Measurements from ENCODE around the gene SEBOX.
"Not testable (repeated sequence)": the region's sequence is repeated elsewhere in the genome, so short reads cannot be mapped to it uniquely, and the experiment has no call there.

Gene SEBOX

DNA sequence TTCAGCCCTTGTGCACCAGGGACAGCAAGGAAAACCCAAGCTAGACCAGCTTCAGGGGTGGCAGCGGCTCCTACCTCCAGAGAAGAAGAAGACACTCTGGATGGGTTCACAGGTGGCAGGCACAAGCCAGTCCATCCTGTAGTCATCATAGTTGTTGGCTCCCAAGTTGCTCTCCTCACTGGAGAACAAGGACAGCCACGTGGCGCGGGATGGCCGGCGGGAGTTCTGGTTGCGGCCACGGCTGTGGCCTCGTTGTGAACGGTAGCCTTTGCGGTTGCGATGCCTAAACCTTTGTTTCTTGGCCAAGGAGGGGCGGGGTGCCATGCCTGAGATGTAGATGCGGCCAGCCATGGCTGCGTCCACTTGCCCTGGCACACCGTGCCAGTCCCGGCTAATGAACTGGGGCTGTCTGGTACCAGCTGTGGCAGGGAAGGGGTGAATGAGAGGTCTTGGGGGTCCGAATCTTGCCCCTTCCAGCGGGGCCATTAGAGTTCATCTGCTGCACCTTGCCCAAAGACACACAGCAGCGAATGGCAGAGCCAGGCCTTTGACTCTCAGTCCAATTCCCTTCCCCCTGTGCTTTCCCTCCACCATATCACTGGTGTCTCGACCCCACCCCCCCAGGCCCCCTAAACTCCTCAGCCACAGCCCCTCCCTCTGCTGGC lies 2.8 kb upstream of the SEBOX start:
- DNase-seq, result no peak

DNA sequence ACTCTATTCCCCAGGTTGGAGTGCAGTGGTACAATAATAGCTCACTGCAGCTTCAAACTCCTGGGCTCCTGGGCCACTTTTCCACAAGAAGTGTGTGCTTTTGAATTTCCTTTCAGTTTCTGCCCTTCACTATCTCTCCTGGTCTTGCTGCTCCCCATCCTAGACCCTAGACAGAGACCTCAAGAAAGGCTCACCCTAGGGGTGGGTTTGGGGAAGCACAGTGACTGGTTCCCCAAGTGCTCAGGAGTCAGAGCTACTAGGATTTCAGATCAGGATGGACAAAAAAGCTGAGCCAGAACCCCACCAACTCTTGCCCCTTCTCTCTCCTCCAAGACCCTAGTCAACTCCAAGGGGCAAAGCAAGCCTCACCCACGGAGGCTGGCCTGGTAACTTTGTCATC lies 1.6 kb upstream of the SEBOX start:
- no peak for DNase-seq

DNA sequence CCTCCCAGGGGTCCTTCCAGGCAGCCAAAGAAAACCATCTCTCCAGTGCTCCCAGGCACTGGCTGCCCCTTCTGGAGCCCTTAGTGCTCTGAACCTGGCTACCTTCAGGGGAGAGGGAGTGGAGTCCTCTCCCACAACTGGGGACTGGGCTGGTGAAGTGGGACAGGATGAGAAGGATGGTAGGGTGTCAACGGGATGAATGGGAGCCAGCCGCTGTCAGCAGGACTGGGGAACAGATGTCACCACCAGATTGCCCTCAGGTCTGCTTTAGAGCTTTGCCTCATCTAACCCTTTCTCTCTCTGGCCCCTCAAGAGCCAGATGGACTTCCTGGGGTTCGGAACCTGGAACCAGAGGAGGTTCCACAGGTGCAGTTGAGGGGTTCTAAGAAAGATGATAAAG lies 488 bp upstream of the SEBOX start:
- DNase-seq, result no peak

DNA sequence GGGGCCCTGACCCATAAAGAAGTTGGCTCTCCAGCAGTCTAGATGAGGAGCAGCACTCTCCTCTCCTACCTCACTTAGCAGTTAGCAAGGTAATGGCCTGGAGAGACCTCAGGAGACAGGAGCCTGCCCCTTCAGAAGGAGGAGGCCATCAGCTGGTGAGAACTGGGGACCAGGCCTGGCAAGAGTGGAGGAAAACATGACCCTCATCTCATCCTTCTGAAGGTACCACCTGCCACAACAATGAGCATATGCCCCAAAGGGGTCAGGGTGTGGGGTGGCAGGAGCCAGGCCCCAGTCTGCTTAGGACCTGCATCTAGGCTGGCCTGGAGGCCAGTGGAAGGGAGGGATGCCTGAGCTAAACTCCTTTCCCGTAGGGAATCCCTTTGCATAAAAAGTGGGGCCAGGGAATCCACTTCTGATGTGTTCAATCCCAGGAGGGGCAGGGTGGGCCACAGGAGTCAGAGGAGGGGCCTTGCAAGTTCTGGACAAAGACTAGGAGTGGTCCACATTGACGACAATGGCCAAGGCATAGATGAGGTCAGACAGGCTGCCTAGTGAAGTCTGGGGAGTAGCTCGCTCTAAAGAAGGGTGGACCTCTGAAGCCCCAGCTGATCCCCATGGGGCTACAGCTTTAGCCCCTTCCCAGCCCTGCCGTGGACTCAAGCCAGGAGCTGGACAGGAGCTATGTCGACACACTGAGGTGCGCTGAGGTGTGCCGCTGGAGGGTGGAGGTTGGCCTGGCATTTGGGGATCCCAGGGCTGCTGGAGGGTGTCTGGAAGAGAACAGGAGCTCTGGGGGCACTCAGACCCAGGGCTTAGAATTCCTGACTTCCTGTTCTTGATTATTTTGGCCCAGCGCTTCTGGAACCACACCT lies 986 bp downstream of the SEBOX start:
- no peak for DNase-seq

DNA sequence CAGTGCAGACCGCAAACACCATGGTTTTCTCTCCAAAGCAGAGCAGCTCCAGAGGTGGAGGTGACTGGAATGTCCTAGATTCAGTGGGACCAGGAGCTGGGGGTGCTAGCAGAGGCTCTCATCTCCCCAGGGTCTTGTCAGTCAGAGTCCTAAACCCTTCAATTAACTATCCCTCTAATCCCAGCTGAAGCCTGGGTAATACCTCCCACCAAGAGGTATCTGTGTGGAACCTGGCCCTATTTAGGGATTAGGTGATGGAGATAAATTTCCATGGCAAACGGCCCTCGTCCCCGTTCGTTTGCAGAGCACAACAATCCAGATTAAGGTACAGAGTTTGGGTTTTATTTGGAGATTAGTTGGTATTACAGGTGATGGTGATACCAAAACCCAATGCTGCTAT lies 1.8 kb downstream of the SEBOX start:
- DNase-seq, result no peak

DNA sequence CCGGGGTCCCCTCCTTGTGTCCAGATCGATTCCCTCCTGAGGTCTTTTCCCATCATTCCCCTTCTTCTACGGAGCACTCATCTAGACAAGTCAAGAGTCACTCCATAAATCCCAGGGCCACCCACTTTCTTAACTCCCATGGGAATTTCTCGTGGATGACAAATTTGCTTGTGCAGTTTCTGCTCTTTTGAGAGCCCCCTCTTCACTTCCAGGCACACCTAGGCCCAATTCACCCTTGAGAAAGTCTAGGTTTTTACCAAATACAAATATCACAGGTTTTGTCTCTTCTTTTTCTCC lies 7.2 kb downstream of the SEBOX start:
- DNase-seq, result no peak

DNA sequence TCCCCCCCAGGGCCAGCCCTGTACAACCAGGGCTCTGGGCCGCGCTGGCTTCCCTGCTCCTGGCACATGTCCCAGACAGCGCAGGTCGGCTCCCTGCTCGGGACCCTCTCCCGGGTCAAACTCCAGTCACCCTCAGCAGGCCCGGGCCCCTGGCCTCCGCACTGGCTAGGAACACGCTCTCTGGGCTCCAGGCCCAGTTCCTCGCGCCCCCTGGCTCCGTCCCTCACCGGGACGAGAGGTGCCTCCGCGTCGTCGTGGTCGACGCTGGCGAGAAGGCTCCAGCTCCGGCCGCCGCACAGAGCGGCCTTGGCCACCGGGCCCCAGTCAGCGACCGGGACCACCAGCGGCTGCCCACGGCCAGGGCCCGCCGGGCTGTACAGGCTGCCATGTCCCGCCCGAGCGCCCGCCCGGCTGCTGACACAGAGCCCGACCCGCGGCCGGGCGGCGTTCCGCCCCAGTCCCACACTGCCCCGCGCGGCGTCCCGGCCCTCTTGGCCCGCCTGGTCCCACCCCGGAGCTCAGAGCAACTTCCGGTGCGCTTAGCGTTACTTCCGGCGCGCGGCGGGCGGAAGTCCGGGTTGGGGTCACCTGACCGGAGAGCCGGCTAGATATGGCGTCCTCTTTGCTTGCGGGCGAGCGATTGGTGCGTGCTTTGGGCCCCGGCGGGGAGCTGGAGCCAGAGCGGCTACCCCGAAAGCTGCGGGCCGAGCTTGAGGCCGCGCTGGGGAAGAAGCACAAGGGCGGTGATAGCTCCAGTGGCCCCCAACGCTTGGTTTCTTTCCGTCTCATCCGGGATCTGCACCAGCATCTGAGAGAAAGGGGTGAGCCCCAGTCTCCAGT lies 7.7 kb downstream of the SEBOX start, which contains the start of gene POLDIP2:
Gene POLDIP2, minus strand, starts transcription at position 467 of the 840 bp plus-strand sequence. Its CDS starts 79 bp downstream, at position 388.
- peak; percentile 95 for DNase-seq

DNA sequence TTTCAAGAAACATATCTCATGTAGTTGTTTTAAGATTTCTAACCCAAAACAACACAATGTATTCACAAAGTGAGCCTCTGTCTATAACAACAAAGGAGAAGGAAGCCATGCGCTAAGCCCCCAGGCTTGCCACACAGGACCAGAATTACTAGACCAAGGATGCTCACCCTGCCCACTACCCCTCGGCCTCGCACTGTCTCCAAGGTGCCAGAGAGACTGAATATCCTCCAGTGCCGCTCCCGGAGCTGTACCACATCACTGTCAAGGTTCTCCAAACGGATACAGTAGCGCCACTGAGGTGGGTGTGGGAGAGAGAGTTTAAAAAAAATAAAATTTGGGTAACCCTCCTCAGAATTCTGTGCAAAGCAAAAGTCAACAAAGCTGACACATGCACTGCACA lies 14.7 kb downstream of the SEBOX start:
- DNase-seq, result no peak

DNA sequence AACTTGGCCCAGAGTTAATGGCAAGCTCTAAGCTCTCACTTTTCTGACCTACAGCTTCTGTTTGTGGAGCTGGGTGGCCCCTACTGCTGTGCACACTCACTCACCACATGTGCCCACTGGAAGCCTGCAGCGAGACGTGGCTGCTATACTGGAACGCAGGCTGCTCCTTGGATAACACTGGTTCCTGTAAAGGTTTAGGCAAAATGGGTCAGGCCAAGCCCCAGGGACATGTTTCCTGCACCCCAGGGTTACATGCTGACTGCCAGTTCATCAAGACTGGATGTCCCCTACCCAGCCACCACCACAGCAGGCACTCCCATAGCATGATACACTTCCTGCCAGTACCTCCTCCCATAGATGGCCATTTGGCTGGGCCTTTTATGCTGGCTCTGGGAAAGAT lies 16.0 kb downstream of the SEBOX start:
- DNase-seq, result no peak

DNA sequence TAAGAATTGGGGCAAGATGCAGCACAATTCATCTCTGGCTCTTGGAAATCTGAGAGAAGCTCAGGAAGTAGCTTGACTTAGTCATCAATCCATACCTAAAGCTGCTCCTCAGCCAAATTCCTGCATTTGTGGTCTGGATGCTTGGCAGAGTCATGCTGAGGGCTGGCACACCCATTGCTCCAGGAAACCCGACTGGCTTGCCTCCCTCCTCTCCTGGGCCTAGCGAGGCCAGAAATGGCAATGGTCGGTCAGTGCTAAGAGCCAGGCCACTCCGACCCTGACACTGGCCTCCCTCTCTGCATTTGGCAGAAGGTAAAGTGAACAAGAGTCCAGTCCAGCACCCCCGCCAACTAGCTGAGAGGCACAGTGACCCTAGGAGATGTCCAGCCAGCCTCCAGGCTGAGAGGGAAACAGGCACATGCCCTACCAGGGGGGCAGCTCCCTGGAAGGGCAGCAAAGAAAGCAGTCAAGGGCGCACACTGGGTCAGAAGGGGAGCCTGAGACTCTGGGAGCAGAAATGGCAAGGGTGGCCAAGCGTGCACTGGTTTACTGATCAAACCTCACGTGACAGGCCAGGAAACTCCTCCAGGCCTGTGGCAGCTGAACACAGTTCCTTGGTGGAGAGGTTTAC lies 17.6 kb downstream of the SEBOX start:
- peak; percentile 87 for DNase-seq

DNA sequence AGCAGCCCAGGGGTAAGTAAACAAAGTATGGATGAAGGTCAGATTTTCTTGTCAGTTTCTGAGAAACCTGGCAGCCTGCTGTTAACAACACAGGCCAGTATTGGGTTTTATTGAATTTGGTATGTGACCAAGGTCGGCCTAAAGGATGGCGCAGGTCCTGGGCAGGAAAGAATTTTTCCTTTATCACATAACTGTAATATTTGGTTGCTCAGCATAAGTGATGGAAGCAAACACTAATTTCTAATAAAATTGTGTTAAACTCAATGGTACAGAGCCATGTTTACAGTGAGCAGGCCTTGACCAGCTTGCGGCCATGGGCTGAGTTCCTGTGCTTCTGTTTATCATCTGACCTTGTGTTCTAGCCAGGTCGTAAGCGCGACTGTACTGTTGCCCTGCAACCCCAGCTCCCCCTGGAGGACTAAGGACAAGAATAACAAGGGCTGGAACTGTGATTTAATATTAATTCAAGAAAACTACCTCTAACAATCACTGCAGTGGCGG lies 18.2 kb downstream of the SEBOX start:
- DNase-seq, result no peak

DNA sequence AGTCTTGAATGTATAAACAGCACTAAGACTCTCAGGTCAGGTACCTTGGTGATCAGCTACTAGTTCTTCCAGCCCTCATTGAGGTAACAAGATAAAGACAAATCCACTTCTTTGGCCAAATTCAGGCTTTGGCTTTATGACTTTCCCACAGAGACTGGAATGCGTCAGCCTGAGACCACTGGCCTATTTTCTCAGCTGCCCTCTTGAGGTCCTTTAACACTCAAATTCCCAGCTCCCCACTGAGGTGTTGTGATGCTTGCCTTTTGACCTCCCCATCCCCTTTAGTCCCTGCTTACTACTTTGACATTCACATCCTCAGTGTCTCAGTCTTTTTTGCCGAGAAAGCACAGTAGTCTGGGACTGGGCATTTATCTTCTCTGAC lies 18.8 kb downstream of the SEBOX start:
- no peak for DNase-seq

DNA sequence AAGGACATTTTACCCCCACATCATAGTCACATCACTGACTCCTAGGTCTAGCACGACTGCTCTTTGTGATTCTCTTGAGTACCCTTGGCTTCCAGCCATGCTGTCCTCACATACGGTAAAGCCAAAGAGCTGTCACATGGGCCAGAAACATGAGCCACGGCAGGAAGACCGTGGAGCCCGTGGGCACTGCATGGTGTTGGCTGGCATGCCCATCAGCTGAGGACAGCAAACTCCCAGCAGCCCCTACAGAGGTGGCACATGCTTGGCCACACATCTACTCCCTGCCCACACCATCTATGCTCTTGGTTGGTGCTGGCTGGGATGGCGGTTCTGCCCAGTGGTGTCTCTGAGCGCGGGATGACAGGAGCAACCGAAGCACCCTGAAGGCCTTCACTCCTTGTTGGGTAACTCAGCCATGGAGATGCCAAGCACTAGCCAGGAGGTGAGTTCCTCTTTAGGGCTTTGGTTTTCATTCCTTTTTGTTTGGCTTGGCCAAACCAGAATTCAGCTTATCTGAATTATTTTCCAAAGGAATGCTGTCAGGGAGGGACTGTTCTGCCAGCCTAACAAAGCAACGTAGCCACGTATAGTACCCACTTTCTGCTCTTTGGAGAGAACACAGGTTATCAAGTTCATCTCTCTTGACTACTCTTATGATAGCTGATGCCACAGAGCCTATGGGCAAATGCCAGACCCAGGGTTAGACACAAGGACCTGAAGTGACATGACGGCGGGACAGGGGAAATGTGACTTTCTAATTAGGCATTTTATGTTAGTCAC lies 19.4 kb downstream of the SEBOX start:
- DNase-seq, result no peak

DNA sequence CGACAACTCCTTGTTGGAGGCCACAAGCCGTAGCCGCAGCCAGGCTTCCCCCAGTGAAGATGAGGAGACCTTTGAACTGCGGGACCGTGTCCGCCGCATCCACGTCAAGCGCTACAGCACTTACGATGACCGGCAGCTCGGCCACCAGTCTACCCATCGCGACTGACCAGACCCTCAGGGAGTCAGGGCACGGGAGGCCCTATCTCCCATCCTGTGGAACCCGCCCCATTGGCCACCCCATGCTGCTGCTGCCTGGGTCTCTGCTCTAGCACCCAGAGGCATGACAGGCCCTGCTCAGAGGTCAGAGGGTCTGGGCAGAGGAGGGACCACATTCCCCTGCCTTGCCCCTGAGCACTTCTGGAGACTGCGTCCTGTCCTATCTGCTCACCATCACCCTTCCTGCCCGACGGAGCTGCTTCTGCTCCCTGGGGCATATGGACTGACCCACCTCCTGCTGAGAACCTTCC lies 20.5 kb downstream of the SEBOX start:
- DNase-seq, result no peak

DNA sequence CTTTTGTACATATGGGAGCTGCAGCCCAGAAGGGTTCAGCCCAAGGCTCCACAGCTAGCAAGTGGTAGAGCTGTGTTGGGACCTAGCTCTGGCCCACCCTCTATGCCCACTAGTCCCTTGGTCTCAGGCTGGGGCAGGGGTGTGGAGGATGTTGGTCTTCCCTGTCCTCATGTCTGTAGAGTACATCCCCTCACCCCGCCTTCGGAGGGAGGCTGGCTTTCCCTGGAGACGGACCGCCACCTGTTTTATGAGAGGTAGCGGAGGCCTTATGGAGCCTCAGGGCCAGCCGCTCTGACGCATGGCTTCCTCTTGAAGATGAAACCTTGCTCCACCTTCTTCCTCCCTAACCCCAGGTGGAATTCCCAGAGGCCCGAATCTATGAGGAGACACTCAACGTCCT lies 21.0 kb downstream of the SEBOX start:
- no peak for DNase-seq

DNA sequence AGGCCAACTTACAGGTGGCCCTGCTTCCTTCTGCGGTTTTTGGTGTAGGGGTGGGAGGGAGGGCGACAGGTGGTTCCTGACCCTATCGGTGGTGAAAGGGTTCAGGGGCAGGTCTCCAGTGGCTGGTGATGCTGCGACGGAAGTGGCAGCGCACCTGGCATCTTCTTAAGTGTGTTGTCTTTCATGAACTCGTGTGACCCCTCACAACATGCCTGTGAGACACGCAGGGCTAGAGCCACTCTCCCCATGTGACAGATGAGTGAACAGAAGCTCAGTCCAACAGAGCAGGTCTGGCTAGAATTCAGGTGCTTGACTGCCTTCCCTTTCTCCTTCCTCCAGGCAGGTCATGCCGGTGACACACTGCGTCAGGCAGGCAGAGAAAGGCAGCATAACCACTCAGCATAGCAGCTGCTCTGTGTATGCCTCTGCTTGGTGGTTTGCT lies 21.5 kb downstream of the SEBOX start:
- DNase-seq, result no peak

DNA sequence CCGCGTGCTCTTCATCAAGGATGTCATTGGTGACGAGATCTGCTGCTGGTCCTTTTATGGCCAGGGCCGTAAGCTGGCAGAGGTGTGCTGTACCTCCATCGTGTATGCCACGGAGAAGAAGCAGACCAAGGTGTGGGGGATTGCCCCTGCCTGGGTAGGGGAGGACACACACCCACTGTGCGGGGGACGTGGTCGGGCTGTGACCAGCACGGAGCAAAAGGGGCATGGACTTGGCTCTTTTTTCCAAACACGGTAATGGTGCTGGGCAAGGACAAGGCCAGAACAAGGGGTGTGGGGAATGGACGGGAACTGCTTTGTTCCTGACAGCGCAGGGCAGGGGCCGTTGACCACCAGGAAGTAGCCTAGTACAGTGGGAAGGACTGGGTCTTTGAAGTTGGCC lies 22.7 kb downstream of the SEBOX start:
- DNase-seq, result no peak

DNA sequence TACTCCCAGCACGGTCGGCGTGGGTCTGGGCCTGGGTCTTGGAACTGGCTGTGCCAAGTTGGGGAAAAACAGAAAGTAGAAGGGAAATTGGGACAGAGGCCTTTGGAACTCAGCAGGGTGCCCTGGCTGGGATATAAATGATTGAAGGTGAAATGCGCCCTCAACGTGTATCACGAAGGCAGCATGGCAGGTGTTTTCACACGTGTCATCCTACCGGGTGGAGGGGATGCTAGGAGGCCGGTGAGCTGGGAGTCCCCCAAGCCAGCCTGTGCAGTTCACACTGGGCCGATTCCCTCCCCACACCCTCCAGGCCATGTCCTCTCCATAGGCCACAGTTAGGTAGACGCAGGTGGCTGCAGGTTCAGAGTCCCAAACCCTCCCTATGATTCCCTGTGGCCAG lies 23.5 kb downstream of the SEBOX start:
- no peak for DNase-seq

DNA sequence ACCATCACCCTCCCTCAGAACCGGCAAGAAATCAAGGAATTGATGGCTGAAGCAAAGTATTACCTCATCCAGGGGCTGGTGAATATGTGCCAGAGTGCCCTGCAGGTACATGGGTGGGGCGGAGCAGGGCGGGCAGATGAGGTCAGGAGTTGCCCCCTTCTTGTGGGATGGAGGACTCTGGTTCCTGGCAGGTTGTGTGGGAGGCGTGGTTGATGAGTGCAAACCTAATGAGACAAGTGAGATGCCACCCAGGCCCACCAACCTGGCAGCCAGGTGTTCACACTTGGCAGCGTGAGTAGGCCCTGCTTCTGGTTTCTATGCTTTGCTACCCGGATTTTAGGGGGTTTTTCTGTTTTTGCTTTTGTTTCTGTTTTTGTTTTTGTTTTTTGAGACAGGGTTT lies 24.6 kb downstream of the SEBOX start:
- DNase-seq, result no peak

DNA sequence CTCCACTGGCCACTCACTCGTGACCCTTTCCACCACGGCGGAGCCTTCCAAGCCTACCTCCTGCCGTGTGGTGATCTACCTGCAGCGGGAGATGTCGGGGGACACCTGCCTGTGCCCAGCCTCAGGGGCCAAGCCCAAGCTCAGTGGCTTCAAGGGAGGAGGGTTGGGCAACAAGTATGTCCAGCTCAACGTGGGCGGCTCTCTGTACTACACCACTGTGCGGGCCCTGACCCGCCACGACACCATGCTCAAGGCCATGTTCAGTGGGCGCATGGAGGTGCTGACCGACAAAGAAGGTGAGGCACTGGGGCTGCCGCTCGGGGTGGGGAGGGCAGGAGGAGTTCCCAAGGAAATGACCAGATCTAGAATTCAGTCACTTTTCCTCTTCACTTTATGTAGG lies 25.6 kb downstream of the SEBOX start:
- no peak for DNase-seq

DNA sequence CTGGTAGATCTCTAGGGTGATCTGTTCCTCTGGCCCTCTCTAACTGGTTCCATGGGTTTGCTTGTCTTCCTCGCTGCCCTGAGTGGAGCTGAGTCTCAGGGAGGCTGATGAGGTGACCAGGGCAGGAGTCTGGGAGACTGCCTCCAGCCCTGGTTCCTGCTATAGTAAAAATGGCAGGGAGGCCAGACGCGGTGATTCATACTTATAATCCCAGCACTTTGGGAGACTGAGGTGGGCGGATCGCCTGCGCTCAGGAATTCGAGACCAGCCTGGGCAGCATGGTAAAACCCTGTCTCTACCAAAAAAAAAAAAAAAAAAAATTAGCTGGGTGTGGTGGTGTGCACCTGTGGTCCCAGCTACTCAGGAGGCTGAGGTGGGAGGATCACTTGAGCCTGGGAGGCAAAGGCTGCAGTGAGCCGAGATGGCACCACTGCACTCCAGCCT lies 26.2 kb downstream of the SEBOX start:
- DNase-seq, result not testable (repeated sequence)

All from fibroblast of skin of abdomen (primary cell).